ENCODE results near the gene INPP5A. TPM values are rescaled to one million over a fixed set of nuclear protein-coding genes. Genes with fewer than 3 reads are reported as not detected.
A peak's percentile ranks its signal among the peaks of the same experiment; 100 is the strongest.
"Not testable (repeated sequence)": the region's sequence is repeated elsewhere in the genome, so short reads cannot be mapped to it uniquely, and the experiment has no call there.

Gene INPP5A
- total RNA-seq, 1 donor from 2014 or later: 14.3 TPM

DNA sequence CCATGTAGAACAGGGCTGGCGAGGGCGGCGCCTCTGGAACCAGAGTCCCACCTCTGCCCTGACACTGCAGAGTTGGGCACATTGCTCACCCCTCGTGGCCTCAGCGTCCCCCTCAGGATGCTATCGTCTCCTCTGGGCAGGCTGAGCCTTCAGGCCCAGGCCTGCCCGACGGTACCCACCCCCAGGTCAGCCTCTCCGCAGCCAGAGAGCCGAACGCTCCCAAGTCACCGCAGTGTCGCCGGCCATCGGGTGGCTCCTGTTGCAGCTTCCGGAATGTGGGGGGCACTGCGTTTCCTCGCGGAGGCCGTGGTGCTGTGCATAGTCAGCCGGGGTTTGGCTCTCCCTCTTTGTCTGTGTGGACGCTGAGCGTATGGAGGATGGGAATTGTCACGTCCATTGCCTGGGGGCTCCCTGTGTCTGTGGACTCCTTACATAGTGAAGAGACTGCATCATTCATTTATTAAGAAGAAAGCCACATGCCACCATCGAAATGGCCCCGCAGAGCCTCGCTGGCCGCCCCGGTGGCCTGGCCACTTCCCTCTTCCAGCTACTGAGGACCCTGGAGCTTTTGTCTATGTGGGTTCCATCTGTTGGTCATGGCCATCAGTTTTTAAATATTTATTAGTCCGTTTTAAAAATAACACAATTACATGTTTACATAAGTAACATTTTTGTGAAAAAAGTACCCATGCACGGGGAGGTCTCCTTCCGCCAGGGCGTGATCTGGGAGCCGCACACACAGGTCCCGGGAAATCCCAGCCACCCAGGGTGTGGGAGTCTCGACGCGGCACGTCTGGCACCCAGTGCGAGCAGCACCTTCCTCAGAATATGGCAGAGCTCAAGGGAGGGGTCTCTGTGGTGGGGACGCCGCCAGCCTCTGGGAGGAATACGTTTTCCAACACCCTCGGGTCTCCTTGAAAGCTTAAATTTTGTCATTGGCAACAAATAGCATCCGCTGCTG lies 232.8 kb downstream of the INPP5A start:
- ATAC-seq: no peak

DNA sequence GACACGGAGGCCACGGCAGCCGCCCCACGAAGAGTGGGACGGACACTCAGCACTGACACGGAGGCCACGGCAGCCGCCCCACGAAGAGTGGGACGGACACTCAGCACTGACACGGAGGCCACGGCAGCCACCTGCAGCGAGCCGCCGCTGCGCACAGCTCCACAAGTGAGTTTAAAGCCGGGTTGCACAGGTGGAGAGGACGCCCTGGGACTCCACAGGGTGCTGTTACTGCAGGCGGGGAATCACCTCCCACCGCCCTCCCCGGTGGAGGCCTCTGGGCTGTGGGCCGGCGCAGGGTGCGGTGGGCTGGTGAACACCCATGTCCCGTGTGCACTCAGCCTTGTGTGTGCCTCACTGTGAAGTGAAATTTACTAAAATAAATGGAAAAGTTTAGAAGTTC lies 235.2 kb downstream of the INPP5A start:
- ATAC-seq: not testable (repeated sequence)

DNA sequence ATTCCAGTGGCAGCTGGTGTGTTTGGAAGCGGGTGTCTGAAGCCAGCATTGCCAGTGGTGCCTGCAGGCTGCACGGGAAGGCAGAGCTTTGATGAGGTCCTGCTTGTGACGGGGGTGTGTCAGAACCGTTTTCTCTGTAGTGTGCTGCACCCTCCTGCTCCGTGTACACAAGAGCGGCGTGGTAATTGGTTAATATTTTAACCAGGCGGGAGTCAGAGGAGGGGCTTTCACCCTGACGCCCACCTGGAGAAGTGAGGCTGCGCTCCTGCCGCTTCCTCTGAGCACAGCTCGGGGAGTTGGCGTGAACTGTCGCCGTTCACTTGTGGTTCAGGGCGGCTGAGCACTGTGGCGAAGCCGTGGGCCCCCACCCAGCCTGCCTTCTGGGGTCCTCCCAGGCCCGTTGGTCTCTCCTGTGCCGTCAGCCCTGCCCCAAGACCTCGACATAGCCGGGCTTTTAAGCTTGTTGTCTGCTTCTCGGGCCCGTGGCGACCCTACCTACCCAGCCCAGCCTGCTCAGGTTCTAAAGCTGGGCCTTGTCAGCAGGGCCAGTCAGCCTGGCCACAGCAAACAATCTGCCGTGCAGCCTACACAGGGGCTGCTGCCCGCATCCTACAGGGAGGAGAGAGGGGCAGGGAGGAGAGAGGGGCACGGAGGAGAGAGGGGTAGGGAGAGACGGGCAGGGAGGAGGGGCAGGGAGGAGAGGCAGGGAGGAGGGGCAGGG lies 236.8 kb downstream of the INPP5A start:
- no peak for ATAC-seq

- peak; percentile 61 for ATAC-seq
These were observed 237.6 kb downstream of the INPP5A start for GRCh38 chr10:132774902-132775863.

GRCh38 chr10:132776186-132776585 lies 238.6 kb downstream of the INPP5A start:
- ATAC-seq: no peak

- ATAC-seq: no peak
These were observed 239.2 kb downstream of the INPP5A start for GRCh38 chr10:132776821-132777220.

DNA sequence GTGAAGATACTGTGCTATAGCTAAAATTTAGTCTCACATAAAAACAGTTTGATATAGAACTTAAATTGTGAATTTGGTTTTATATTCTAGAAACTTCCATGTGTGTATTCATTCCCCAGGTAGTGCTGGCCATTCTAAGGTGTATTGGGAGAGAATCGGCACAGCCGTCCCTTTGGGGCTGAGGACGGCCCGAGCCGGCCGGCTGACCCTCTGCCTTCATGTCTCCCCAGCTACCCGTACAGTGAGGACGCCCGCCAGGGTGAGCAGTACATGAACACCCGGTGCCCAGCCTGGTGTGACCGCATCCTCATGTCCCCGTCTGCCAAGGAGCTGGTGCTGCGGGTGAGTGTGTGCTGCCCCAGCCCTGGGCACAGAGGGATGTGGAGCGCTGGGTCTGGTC lies 239.9 kb downstream of the INPP5A start:
- ATAC-seq: no peak

DNA sequence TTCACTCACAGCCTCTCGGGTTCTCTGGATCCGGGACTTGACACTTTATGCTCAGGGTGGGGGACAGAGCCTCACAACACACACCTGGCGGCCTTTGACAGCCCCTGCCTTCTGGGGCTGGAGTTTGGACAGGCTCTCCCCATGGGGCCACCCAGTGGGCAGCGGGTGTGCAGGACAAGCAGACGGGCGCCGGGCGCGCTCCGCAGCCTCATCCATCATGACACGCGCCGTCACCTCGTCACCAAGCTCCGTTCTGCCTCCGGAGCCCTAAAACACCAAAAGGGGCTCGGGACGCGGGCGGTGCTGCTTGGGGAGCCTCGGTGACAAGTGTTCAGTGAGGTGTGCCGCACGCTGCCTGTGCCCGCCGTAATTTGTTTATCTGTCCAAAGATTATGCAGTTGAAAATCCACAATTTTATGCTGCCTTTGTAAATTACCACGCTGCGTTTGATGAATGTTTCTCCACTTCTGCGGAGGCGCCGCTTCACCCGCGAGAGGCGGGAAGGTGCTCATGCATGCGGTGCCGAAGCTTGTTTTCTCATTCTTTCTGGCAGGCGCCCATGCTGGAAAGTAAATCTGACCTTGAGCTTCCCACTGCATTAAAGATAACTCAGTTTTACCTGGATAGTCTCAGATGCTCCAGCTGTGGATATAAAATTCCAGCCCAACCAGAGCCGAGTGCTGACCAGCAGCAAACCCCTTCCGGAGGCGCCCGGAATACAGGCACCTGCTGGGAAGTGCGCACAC lies 242.1 kb downstream of the INPP5A start:
- no peak for ATAC-seq

DNA sequence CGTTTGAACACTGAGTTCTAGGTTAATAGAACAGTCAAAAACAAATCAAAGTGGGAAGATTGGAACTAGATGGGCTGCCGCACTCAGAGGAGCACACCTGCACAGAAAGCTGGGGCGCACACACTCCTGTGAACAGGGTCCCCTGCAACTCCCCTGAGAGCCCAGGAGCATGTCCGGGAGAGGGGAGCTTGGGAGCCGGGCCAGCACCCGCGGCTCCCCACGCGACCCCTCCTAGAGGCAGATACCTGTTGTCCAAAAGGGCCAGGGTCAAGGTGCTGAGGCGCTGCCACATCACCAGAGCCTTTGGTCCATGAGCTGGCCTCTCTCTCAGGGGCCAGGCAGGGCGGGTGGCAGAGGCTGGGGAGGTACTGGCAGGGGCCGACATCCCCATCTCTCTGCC lies 242.8 kb downstream of the INPP5A start:
- no peak for ATAC-seq

DNA sequence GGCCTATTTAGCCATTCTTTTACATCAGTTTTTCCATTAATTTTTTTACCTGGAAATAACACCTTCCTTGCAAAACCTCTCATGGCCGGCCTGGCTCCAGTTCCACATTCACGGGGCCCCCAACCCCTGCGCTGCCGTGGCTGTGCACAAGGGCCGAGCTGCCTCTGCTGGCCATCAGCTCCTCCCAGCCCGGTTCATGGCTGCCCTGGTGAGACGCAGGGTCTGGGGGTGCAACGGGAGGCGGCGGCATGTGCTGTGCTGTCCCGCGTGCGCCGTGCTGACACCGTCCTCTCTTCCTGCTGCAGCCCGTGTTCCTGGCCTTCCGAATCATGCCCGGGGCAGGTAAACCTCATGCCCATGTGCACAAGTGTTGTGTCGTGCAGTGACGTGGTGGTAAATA lies 244.0 kb downstream of the INPP5A start:
- ATAC-seq: no peak

DNA sequence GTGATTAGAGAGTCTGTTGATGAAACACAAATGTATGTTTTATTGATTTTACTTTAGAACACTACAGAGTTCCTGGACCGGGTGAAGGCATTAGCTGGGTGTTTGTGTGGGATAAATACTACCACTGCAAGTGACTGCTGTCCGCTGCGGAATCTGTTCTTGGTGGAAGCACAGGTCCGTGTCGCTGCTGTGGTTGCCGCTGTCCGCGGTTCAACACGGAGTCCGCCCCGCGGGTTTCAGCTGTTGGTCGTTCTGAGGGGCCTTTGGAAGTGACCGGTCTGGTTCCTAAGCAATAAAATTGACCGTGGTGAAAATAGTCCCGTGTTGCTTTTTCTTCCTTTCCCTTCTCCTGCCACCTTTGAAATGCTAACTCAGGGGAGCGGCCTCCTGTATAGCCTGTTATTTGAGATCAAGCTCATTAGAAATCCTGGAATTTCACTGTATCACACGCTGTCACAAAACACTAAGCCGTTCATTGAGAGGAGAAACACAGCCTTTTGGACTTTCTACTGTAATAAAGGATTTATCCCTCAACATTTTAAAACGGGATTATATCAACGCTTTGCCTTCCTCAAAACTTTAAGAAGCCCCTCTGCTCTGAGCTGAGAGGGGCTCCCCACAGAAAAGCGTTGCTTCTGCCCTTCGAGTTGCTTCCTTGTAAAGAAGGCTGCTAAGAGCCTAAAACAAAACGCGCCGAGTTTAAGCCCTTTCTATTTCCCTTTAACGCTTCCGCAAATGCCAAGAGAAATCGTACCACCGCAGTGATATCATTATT lies 245.8 kb downstream of the INPP5A start:
- no peak for ATAC-seq

- no peak for ATAC-seq
These were observed 246.6 kb downstream of the INPP5A start for GRCh38 chr10:132783940-132784865.

DNA sequence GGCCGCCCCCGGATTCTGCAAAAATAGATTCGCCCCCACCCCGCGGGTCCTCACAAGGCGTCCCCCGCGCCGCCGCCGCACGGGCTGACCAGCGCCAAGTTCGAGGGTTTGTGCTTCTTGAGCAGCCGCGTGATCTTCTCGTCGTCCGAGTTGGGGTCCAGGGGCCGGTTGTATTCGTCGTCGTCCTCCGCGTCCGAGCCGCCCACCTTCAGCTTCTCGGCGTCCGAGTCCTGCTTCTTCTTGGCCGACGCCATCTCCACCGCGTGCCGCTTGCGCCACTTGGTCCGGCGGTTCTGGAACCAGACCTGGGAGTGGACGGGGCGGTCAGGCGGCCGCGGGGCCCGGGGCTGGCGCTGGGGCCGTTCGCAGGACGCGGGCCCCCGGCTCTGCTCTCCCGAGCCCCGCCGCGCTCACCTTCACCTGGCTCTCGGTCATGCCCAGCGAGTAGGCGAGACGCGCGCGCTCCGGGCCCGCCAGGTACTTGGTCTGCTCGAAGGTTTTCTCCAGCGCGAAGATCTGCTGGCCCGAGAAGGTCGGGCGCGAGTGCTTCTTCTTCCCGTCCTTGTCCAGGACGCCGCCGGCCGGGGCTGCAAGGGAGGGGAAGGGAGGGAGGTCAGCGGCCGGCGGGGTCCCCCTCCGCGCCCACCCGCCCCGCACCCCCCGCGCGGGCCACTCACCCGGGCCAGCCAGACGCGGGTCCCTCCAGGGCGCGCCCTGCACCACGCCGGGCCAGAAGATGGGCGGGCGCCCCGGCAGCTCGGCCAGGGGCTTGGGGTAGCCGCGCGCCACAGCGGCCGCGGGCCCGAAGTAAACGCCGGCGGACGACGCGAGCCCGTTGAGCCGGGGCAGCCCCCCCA lies 247.5 kb downstream of the INPP5A start:
- no peak for ATAC-seq

DNA sequence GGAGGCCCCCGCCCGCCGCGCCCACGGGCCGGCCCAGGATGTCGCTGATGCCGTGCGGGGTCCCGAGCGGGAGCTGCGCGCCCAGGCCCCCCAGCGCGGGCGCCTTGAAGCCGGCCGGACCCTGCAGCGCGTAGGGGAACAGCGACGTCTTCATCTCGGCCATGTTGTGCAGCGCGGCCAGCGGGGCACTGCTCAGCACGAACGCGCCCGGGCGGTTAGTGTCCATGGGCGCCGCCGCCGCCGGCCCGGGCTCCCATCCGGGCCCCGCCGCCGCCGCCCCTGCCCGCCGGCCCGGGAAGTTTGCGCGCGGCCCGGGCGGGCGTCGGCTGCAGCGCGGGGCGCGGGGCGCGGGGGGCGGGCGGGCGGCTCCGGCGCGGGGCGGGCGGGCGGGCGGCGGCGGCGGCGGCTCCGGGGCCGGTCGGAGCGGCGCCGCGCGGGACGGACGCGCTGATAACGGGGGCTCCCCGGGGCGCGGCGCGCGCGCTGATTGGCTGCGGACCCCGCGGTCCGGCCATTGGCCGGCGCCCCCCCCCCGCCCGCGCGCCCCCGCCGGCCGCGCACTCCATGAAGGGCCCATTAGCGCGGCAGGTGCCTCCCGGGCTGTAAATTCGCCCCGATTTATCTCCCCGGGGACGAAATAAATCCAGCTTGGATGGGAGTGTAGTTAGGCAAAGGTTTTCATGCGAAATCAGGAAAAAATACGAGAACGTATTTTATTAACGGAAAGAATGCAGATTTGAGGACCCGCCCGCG lies 248.3 kb downstream of the INPP5A start, which contains the start of gene NKX6-2:
Gene NKX6-2 (minus strand): TSS at position 425 of the 753 bp plus-strand sequence. CDS start 199 bp downstream, at position 226.
- ATAC-seq: no peak

- ATAC-seq: no peak
These were observed 248.9 kb downstream of the INPP5A start for GRCh38 chr10:132786476-132786883.

GRCh38 chr10:132786884-132787494 lies 249.4 kb downstream of the INPP5A start:
- no peak for ATAC-seq

DNA sequence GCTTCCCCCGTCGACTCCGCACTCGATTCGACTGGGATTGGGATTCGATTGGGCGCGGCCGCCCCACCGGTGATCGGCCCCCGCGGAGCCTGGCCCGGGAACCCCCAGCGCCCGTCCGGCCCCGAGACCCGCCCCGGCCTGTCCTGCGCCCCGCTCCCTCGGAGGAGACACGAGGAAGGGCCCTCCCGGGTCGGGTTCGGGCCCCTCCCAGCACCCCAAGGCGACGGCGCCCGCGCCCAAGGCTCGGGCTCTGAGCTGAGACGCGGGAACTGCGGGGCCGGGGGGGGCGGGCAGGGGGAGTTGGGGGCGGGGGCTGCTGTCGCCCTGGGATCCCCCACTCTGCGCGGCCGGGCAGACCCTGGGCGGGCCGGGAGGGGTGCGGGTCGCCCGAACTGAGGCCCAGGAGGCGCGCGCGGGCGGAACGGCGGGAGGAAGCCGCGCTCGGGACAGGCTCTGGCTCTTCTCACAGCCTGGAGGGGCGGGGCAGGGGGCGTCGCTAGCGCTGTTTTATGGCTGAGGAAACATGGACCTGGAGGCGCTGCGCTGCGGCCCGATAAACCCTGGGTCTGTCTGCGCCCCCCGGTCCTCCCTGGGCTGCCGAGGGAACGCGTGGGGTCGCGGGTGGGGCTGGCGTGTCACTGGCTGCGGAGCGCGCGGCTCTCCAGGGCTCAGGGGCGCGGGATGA lies 250.1 kb downstream of the INPP5A start:
- ATAC-seq: no peak

All from esophagus mucosa (tissue), 1 donor.